Retinal pigment epithelial cell (primary cell): ENCODE measurements around the gene TMEM63C.

Source experiments
- DNase-seq: peaks from one replicate; pipeline ENCODE4 v3.0.0-alpha.2; 2010; ENCODE audit warnings: low read depth
- H3K4me3 ChIP-seq: 2 replicates; pipeline ENCODE4 v1.5.1; 2011; ENCODE audit warnings: mild to moderate bottlenecking, low read length, control low read depth, moderate library complexity
- CTCF ChIP-seq: conservative IDR thresholded peaks from 2 replicates; pipeline ENCODE4 v1.5.1; 2011; ENCODE audit warnings: low read depth, low read length, control low read depth, inconsistent platforms

Gene TMEM63C

GRCh38 chr14:77286576-77286975 is 105.0 kb downstream of the TMEM63C start:
- DNase-seq = no peak
- no peak overlapping the region for H3K4me3 ChIP-seq
- no peak for TF ChIP-seq CTCF

- no peak overlapping the region for H3K4me3 ChIP-seq
Measured at GRCh38 chr14:77290705-77291104, 109.1 kb downstream of the TMEM63C start.

GRCh38 chr14:77296155-77296554 is 114.6 kb downstream of the TMEM63C start:
- TF ChIP-seq CTCF = no peak
- no peak for DNase-seq

More at GRCh38 chr14:77290705-77291104, 109.1 kb downstream of the TMEM63C start:
- peak; percentile 44 for TF ChIP-seq CTCF
- DNase-seq = peak; percentile 84

GRCh38 chr14:77296906-77297305 is 115.3 kb downstream of the TMEM63C start:
- DNase-seq = no peak
- H3K4me3 ChIP-seq = no peak overlapping the region
- no peak for TF ChIP-seq CTCF

More at GRCh38 chr14:77296155-77296554, 114.6 kb downstream of the TMEM63C start:
- H3K4me3 ChIP-seq = no peak overlapping the region

- H3K4me3 ChIP-seq = no peak overlapping the region
- TF ChIP-seq CTCF = no peak
- DNase-seq = no peak
Measured at GRCh38 chr14:77299771-77300170, 118.2 kb downstream of the TMEM63C start.

- no peak for DNase-seq
- H3K4me3 ChIP-seq = no peak overlapping the region
- TF ChIP-seq CTCF = peak; percentile 95
Measured at GRCh38 chr14:77301103-77301502, 119.5 kb downstream of the TMEM63C start.

GRCh38 chr14:77302926-77303325 is 121.3 kb downstream of the TMEM63C start:
- TF ChIP-seq CTCF = no peak
- DNase-seq = no peak
- no peak overlapping the region for H3K4me3 ChIP-seq
